Esophagus muscularis mucosa (tissue), 4 donors: ENCODE measurements around the gene TMEM51.

ENCODE experiments used
- EP300 ChIP-seq: sonication (generic); formaldehyde crosslinking; IDR thresholded peaks from one replicate; pipeline ENCODE4 v1.6.1; 2017; ENCODE audit warnings: antibody characterized with exemption
- POLR2A ChIP-seq: fragments of 450-650 bp; IDR thresholded peaks from one replicate; pipeline ENCODE4 v1.6.1; 2017; ENCODE audit warnings: antibody characterized with exemption, moderate library complexity, mild to moderate bottlenecking, low read depth
- POLR2AphosphoS5 ChIP-seq, 2 donors: sonication (generic); formaldehyde crosslinking; IDR thresholded peaks; one replicate each; pipeline ENCODE4 v1.6.1; 2017; ENCODE audit warnings: antibody characterized with exemption in 2 of 2
- TF ChIP-seq, protein P1 (sequence below), 3 experiments: fragments of 200-600 bp in 2 of 3; fragments of 450-650 bp in 1 of 3; sonication (generic) in 2 of 3; IDR thresholded peaks; one replicate each; pipeline ENCODE4 v1.5.1; 2017 to 2019; ENCODE audit warnings: antibody characterized with exemption in 3 of 3, mild to moderate bottlenecking in 2 of 3, moderate library complexity in 1 of 3

DNA sequence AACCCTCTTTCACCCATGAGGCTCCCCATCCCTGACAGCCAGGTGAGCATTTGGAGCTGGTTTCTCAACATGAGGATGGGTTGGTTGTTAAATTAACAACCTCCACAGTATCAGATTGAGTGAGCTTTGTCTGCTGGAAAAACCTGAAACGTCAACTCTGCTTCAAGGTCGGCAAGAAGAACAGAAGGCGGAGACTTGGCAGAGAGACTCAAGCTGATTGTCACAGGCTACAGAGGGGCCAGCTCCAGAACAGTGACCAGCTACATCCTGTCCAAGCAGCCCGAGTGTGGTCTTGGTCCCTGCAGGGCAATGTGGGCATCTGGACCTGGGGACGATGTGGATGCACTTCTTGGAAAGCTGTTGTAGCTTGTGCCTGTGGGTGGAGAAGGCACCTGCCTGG lies 36.6 kb upstream of the TMEM51 start:
- TF ChIP-seq POLR2A = no peak
- TF ChIP-seq, protein P1, sequence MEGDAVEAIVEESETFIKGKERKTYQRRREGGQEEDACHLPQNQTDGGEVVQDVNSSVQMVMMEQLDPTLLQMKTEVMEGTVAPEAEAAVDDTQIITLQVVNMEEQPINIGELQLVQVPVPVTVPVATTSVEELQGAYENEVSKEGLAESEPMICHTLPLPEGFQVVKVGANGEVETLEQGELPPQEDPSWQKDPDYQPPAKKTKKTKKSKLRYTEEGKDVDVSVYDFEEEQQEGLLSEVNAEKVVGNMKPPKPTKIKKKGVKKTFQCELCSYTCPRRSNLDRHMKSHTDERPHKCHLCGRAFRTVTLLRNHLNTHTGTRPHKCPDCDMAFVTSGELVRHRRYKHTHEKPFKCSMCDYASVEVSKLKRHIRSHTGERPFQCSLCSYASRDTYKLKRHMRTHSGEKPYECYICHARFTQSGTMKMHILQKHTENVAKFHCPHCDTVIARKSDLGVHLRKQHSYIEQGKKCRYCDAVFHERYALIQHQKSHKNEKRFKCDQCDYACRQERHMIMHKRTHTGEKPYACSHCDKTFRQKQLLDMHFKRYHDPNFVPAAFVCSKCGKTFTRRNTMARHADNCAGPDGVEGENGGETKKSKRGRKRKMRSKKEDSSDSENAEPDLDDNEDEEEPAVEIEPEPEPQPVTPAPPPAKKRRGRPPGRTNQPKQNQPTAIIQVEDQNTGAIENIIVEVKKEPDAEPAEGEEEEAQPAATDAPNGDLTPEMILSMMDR (IDR thresholded peaks at IDR 0.05) = no peak
- TF ChIP-seq EP300 = no peak
- TF ChIP-seq POLR2AphosphoS5 (IDR thresholded peaks at IDR 0.05) = no peak
